Epithelial cell of esophagus (primary cell): Measurements from ENCODE around the gene MAGEE1.

ENCODE experiments used
- DNase-seq: peaks from one replicate; pipeline ENCODE4 v3.0.0; 2010; ENCODE audit warnings: low read depth
- H3K4me3 ChIP-seq: 2 replicates; pipeline ENCODE4 v1.5.1; 2011; ENCODE audit warnings: mild to moderate bottlenecking, low read length, control low read depth
- CTCF ChIP-seq: IDR thresholded peaks from 2 replicates; pipeline ENCODE4 v1.5.1; 2011; ENCODE audit warnings: low read depth, mild to moderate bottlenecking, low read length, control low read depth, inconsistent platforms; ENCODE audit not compliant: insufficient read depth; ENCODE audit errors: missing control alignments

MAGEE1 gene

DNA sequence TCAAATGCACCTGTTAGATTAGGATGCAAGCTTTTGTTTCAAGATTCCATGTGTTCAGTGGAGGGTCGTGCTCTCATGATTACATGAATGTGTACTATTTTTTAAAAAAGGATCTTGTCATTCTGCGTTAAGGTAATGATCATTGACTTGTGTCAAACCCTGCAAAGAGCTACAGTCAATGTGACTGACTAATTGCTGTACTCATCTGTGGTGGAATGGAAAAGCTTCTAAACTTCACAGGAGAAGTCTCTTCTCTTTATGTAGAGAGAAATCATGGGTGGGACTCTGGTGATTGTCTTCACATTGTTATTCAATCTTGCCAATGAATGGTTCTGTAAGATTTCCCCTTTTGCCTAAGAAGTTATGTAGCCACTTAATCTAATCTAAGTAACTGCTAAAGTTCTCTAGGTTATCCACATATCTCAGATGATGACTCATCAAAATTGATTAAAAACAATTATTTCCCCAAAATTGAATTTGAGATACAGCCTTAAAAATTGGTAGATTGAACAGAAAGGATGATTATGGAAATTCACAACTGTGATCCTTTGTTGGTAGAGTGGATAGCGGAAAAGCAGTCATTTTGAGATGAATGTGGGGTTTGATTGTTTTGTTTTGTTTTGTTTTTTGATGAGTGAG, 6.7 kb downstream of the MAGEE1 start:
- no peak for TF ChIP-seq CTCF
- no peak overlapping the region for H3K4me3 ChIP-seq
- DNase-seq = no peak

- no peak for TF ChIP-seq CTCF
- H3K4me3 ChIP-seq = no peak overlapping the region
- no peak for DNase-seq
Measured at GRCh38 chrX:76439188-76439587, 11.7 kb downstream of the MAGEE1 start.

- no peak overlapping the region for H3K4me3 ChIP-seq
- TF ChIP-seq CTCF = no peak
Measured at GRCh38 chrX:76453737-76454406, 26.4 kb downstream of the MAGEE1 start.

DNA sequence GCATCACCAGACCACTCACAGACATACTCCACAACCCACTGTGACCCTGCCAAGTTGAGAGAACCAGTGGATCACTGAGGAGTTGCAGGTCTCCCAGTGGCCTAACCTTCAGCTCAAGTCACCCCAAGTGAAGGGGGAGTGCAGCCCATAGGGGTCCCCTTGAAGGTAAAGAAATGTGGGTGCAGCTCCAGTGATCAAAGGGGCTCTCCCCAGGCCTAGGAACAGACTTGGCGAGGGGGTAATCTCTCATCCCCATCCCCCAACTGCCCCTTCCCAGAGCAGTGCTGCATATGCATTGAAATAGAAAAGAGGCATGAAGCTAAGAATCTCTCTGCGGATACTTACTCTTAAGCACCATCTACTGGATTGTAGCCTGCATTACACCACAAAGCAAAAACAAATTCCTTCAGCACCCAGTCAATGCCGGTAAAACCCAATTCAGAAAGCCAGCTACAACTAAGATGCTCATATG, 27.0 kb downstream of the MAGEE1 start:
- no peak overlapping the region for H3K4me3 ChIP-seq
- peak; percentile 27 for DNase-seq
- peak; percentile 61 for TF ChIP-seq CTCF

More at GRCh38 chrX:76453737-76454406, 26.4 kb downstream of the MAGEE1 start:
- DNase-seq = no peak

DNA sequence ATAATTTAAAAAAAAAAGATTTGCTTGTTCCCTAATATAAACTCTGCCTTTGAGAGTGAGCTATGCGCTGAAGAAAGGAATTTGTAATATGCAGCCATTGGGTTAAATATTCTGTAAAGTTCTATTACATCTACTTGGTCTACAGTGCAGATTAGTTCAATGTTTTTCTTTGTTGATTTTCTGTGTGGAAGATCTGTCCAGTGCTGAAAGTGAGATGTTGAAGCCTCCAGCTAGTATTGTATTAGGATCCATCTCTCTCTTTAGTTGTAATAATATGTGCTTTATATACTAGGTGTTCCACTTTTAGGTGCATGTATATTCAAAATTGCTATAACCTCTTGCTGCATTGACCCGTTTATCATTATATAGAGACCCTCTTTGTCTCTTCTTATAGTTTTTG, 49.8 kb downstream of the MAGEE1 start:
- no peak for DNase-seq
- H3K4me3 ChIP-seq = no peak overlapping the region
- no peak for TF ChIP-seq CTCF
